Natural killer cell (primary cell): ENCODE results near the gene PHF20. TPM values are rescaled to one million over a fixed set of nuclear protein-coding genes. Genes with fewer than 3 reads are reported as not detected.
"Not testable (repeated sequence)": the region's sequence is repeated elsewhere in the genome, so short reads cannot be mapped to it uniquely, and the experiment has no call there.

Experiments used
- ATAC-seq, 3 donors: fragments of 150-1000 bp in 2 of 3; fragments of 200-7000 bp in 1 of 3; cut with Tn5 transposase; 1 replicate in 1 of 3; 2 replicates in 2 of 3; pipeline ENCODE4 v1.10.0; 2021; ENCODE audit warnings: mild to moderate bottlenecking in 2 of 3, moderate library complexity in 2 of 3
- DNase-seq, 2 donors: peaks; one replicate each; pipeline versions ENCODE4 v3.0.0 to v3.0.0-alpha.2; 2013 to 2021; ENCODE audit warnings: mixed read lengths in 1 of 2
- H3K27ac ChIP-seq: one replicate; pipeline ENCODE4 v1.5.1; 2013; ENCODE audit warnings: mild to moderate bottlenecking, low read length
- H3K27me3 ChIP-seq: one replicate; pipeline ENCODE4 v1.6.1; 2013; ENCODE audit warnings: low read length; ENCODE audit not compliant: control insufficient read depth, insufficient read depth
- H3K36me3 ChIP-seq: one replicate; pipeline ENCODE4 v1.6.1; 2013; ENCODE audit warnings: low read length; ENCODE audit not compliant: control insufficient read depth, insufficient read depth
- H3K4me1 ChIP-seq: one replicate; pipeline ENCODE4 v1.6.1; 2013; ENCODE audit warnings: low read length; ENCODE audit not compliant: control insufficient read depth, insufficient read depth
- H3K4me3 ChIP-seq: one replicate; pipeline ENCODE4 v1.5.1; 2013; ENCODE audit warnings: low read length
- H3K9me3 ChIP-seq: one replicate; pipeline ENCODE4 v1.6.1; 2013; ENCODE audit warnings: low read length; ENCODE audit not compliant: control insufficient read depth, insufficient read depth
- H3K27ac Mint-ChIP-seq, 2 donors: one replicate each; pipeline ENCODE4 v1.8.0; 2022; ENCODE audit warnings: mild to moderate bottlenecking in 2 of 2, mixed read lengths in 2 of 2, moderate library complexity in 1 of 2
- H3K27me3 Mint-ChIP-seq, 2 donors: one replicate each; pipeline ENCODE4 v1.8.0; 2022; ENCODE audit warnings: low read depth in 2 of 2, mixed read lengths in 2 of 2
- H3K36me3 Mint-ChIP-seq: one replicate; pipeline ENCODE4 v1.8.0; 2022; ENCODE audit warnings: mixed read lengths
- H3K4me1 Mint-ChIP-seq, 2 donors: one replicate each; pipeline ENCODE4 v1.8.0; 2022; ENCODE audit warnings: mixed read lengths in 2 of 2
- H3K4me3 Mint-ChIP-seq: one replicate; pipeline ENCODE4 v1.8.0; 2022; ENCODE audit warnings: mild to moderate bottlenecking, moderate library complexity, mixed read lengths
- H3K9me3 Mint-ChIP-seq, 2 donors: one replicate each; pipeline ENCODE4 v1.8.0; 2022; ENCODE audit warnings: mixed read lengths in 2 of 2
- WGBS: methylation state at CpG from one replicate; pipeline ENCODE4 v1.1.7; 2013; ENCODE audit warnings: missing lambda C conversion rate; ENCODE audit not compliant: insufficient coverage; 5-methylcytosine and 5-hydroxymethylcytosine counted together
- intact Hi-C: fragments of 100-400 bp; cut with micrococcal nuclease; formaldehyde crosslinking; loops from one replicate; pipeline ENCODE4 v1.14.2; 2022
- total RNA-seq, 4 donors: library from RNA; stranded (reverse); fragments of 120-200 nt in 1 of 4; gene quantifications; one replicate each; pipeline versions ENCODE4 v1.2.3 to v1.2.4, GENCODE V29; 2013 to 2022
- TF ChIP-seq, protein P1 (sequence below): fragments of 200-600 bp; IDR thresholded peaks from one replicate; pipeline ENCODE4 v1.8.0; 2022; ENCODE audit warnings: antibody characterized with exemption

PHF20 gene
- total RNA-seq, 3 donors from 2014 or later (not counting 1 experiment from before 2014, with no cell fraction given), result 151 to 165 (median 161) TPM

DNA sequence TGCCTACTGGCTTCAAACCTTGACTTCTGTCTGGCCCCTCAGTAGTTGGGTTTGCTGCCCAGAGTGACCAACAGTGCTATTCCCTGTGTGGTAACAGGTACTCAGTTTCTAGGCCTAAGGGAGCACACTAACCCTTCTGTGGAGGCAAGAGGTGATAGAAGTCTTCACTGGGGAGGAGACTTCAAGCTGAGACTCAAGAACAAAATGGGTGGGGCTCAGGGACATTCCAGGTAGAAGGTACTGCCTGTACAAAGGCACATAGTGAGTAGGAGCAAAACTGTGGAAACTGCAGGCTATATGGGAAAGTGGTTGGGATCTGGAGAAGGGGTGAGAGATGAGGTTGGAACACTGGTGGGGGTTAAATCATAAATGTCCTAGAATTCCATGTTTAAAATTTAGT lies 184.8 kb downstream of the PHF20 start:
- TF ChIP-seq, protein P1, sequence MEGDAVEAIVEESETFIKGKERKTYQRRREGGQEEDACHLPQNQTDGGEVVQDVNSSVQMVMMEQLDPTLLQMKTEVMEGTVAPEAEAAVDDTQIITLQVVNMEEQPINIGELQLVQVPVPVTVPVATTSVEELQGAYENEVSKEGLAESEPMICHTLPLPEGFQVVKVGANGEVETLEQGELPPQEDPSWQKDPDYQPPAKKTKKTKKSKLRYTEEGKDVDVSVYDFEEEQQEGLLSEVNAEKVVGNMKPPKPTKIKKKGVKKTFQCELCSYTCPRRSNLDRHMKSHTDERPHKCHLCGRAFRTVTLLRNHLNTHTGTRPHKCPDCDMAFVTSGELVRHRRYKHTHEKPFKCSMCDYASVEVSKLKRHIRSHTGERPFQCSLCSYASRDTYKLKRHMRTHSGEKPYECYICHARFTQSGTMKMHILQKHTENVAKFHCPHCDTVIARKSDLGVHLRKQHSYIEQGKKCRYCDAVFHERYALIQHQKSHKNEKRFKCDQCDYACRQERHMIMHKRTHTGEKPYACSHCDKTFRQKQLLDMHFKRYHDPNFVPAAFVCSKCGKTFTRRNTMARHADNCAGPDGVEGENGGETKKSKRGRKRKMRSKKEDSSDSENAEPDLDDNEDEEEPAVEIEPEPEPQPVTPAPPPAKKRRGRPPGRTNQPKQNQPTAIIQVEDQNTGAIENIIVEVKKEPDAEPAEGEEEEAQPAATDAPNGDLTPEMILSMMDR, result no peak
- Histone ChIP-seq H3K4me3 (no peak overlapping the region), H3K36me3 (no peaks in the 10 kb centered on the region), H3K4me1 (peaks cover 18% of the 10 kb centered on the region), H3K27ac (no peak overlapping the region), H3K9me3 (no peaks in the 10 kb centered on the region), H3K27me3 (no peaks in the 10 kb centered on the region)
- no peak for DNase-seq
- Mint-ChIP-seq H3K36me3 (no peaks in the 10 kb centered on the region), H3K4me1 (peaks cover 17 to 25% of the 10 kb centered on the region in 2 donors), H3K27ac (no peak overlapping the region), H3K4me3 (peak overlapping the region; percentile 5), H3K27me3 (peaks cover 0 to 3% of the 10 kb centered on the region in 2 donors), H3K9me3 (no peaks in the 10 kb centered on the region)
- no peak for ATAC-seq
- intact Hi-C loops, result no loop called here

DNA sequence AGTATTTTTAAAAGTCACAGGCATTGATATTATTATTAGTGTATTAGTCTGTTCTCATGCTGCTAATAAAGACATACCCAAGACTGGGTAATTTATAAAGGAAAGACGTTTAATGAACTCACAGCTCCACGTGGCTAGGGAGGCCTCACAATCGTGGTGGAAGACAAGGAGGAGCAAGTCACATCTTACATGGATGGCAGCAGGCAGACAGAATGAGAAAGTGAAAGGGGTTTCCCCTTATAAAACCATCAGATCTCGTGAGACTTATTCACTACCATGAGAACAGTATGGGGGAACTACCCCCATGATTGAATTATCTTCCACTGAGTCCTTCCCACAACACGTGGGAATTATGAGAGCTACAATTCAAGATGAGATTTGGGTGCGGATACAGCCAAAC lies 187.5 kb downstream of the PHF20 start:
- ATAC-seq, H3K4me3 Mint-ChIP-seq, DNase-seq, H3K4me1 ChIP-seq, H3K36me3 Mint-ChIP-seq, H3K36me3 ChIP-seq, intact Hi-C loops, H3K9me3 ChIP-seq, H3K9me3 Mint-ChIP-seq, H3K27ac ChIP-seq, H3K27me3 ChIP-seq, H3K27ac Mint-ChIP-seq, H3K27me3 Mint-ChIP-seq, H3K4me3 ChIP-seq: not testable (repeated sequence)
- WGBS, result 70% methylated on average over 4 of the region's 6 CpGs
- peaks cover 5 to 11% of the 10 kb centered on the region in 2 donors for H3K4me1 Mint-ChIP-seq

DNA sequence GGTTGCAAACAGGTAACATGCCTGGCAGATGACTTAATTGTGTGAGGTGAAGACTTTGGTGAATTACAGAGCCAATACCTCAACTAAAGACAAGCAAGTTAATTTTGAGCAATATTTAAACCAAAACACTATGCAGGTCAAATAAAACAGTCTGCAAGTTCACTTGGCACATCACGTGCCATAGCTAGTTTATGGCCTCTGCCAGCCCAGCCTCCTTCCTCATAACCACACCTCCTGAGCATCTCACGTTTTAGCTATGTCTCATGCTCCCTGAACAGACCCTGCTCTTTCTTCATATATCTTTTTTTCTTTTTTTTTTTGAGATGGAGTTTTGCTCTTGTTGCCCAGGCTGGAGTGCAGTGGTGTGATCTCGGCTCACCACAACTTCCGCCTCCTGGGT lies 192.1 kb downstream of the PHF20 start:
- no peaks in the 10 kb centered on the region for H3K4me1 Mint-ChIP-seq
- DNase-seq, result no peak

DNA sequence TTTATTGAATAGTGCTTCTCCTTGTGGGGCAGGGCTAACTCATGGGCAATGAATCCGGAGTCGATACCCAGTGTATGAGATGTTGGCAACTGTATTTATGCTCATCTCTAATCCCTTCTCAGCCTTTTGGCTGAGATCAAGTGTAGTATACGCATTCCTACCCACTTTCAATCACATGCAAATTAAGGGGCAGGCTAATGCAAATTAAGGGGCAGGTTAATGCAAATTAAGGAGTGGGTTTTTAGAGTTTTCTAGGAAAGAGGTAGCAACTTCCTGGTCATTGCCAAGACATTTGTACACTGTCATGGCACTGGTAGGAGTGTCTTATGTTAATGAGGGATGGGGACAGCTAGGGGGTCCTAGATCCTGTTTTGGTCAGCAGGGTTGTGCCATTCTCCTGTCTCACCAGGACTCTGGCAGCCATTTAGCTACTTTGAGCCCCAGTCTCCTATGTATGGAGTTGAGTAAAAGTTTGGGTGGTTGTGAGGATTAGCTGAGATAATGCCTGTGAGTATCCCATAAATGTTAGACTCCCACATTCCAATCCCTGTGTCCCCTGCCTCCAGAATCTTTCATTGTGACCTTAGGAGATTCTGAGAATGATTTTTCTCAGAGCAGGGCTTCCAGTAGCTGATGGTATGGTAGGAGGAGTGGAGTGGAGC lies 196.3 kb downstream of the PHF20 start, which contains the start of gene CNBD2:
CNBD2 (plus strand) TSS at position 612 of the 662 bp plus-strand sequence. CDS start 173 bp downstream, outside the sequence.
- Histone ChIP-seq H3K9me3 (no peaks in the 10 kb centered on the region), H3K36me3 (no peaks in the 10 kb centered on the region), H3K4me1 (no peaks in the 10 kb centered on the region), H3K27me3 (no peaks in the 10 kb centered on the region), H3K4me3 (no peak within 1 kb of the TSS), H3K27ac (no peak within 1 kb of the TSS)
- Mint-ChIP-seq H3K4me3 (no peak within 1 kb of the TSS), H3K36me3 (no peaks in the 10 kb centered on the region), H3K27me3 (peaks cover 0 to 5% of the 10 kb centered on the region in 2 donors), H3K27ac (peak within 1 kb of the TSS in 1 of 2 donors; percentile 8), H3K9me3 (no peaks in the 10 kb centered on the region), H3K4me1 (no peaks in the 10 kb centered on the region)
- no peak for DNase-seq
- intact Hi-C loops, result no loop called here
- no peak for ATAC-seq
- TF ChIP-seq, protein P1, result no peak
- 100% methylated on average over 2 of the region's 3 CpGs for WGBS

More for the DNA sequence above, 192.1 kb downstream of the PHF20 start:
- TF ChIP-seq, protein P1, result no peak
- H3K4me3 Mint-ChIP-seq, result no peak overlapping the region
- no peaks in the 10 kb centered on the region for H3K9me3 Mint-ChIP-seq
- intact Hi-C loops, result no loop called here
- H3K27me3 Mint-ChIP-seq, result peaks cover 0 to 6% of the 10 kb centered on the region in 2 donors
- Histone ChIP-seq H3K4me3 (no peak overlapping the region), H3K27ac (no peak overlapping the region), H3K36me3 (no peaks in the 10 kb centered on the region), H3K4me1 (no peaks in the 10 kb centered on the region), H3K9me3 (no peaks in the 10 kb centered on the region), H3K27me3 (no peaks in the 10 kb centered on the region)
- H3K27ac Mint-ChIP-seq, result no peak overlapping the region
- 81% methylated on average over 3 of the region's 4 CpGs for WGBS
- H3K36me3 Mint-ChIP-seq, result no peaks in the 10 kb centered on the region
- no peak for ATAC-seq
